HUDEP-2 (cell line): ENCODE results near the gene PRUNE2.
A peak's percentile ranks its signal among the peaks of the same experiment; 100 is the strongest.

Source experiments
- DNase-seq, 76 experiments: peaks; one replicate each; lab custom pipeline; 2025; ENCODE audit not compliant: unreplicated experiment in 76 of 76; lab: John Stamatoyannopoulos, UW

PRUNE2 gene

GRCh38 chr9:76585487-76586389 is 320.2 kb downstream of the PRUNE2 start:
- DNase-seq: no peak

GRCh38 chr9:76583256-76583655 is 322.7 kb downstream of the PRUNE2 start:
- no peak for DNase-seq

- DNase-seq: no peak
These were observed 324.2 kb downstream of the PRUNE2 start for GRCh38 chr9:76581731-76582130.

GRCh38 chr9:76580820-76581219 is 325.1 kb downstream of the PRUNE2 start:
- DNase-seq: no peak

- no peak for DNase-seq
These were observed 325.7 kb downstream of the PRUNE2 start for GRCh38 chr9:76580188-76580587.

GRCh38 chr9:76576344-76576743 is 329.6 kb downstream of the PRUNE2 start:
- DNase-seq: peak in 14 of 76 experiments; percentile 8 to 41 (median 18)

GRCh38 chr9:76575761-76576160 is 330.2 kb downstream of the PRUNE2 start:
- no peak for DNase-seq

GRCh38 chr9:76573905-76574760 is 331.8 kb downstream of the PRUNE2 start:
- peak in 2 of 76 experiments; percentile 3 to 8 for DNase-seq

- DNase-seq: no peak
These were observed 332.5 kb downstream of the PRUNE2 start for GRCh38 chr9:76573408-76573807.

GRCh38 chr9:76572151-76572550 is 333.8 kb downstream of the PRUNE2 start:
- DNase-seq: no peak

- no peak for DNase-seq
These were observed 334.2 kb downstream of the PRUNE2 start for GRCh38 chr9:76571743-76572146.

- no peak for DNase-seq
These were observed 334.6 kb downstream of the PRUNE2 start for GRCh38 chr9:76571288-76571687.

GRCh38 chr9:76570826-76571225 is 335.1 kb downstream of the PRUNE2 start:
- no peak for DNase-seq

- DNase-seq: no peak
These were observed 338.8 kb downstream of the PRUNE2 start for GRCh38 chr9:76567086-76567485.

- no peak for DNase-seq
These were observed 341.6 kb downstream of the PRUNE2 start for GRCh38 chr9:76564297-76564696.

- peak in 8 of 76 experiments; percentile 11 to 33 (median 26) for DNase-seq
These were observed 343.4 kb downstream of the PRUNE2 start for GRCh38 chr9:76562511-76562911.

GRCh38 chr9:76561900-76562299 is 344.0 kb downstream of the PRUNE2 start:
- no peak for DNase-seq
